Tibial nerve (tissue), 3 donors: ENCODE data around the gene KRT16.

Experiments used
- POLR2A ChIP-seq, 2 donors: fragments of 450-650 bp; IDR thresholded peaks; one replicate each; pipeline ENCODE4 v1.6.1; 2017; ENCODE audit warnings: antibody characterized with exemption in 2 of 2, mild to moderate bottlenecking in 2 of 2, moderate library complexity in 2 of 2
- TF ChIP-seq, protein P1 (sequence below), 5 experiments: fragments of 200-600 bp in 3 of 5; fragments of 450-650 bp in 2 of 5; sonication (generic) in 3 of 5; IDR thresholded peaks; one replicate each; pipeline ENCODE4 v1.5.1; 2016 to 2019; ENCODE audit warnings: antibody characterized with exemption in 5 of 5, mild to moderate bottlenecking in 3 of 5, moderate library complexity in 2 of 5

DNA sequence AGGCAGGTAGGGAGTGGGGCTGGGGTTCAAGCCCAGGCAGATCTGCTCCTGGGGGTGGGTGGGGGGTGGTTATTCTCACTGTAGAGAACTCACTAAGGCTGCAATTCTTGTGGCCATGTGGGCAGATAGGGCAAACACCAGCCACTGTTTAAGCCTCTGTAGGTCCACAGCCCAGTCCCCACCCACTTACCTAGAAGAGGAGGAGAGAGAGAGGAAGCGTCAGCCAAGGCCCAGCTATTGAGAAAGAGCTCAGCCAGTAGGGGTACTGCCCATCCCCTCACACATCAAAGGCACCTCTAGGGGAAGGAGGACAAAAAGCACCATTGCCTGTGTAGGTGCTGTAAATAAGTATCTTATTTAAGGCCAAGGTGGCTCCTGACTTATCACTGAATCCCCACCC, 12.9 kb downstream of the KRT16 start:
- TF ChIP-seq, protein P1, sequence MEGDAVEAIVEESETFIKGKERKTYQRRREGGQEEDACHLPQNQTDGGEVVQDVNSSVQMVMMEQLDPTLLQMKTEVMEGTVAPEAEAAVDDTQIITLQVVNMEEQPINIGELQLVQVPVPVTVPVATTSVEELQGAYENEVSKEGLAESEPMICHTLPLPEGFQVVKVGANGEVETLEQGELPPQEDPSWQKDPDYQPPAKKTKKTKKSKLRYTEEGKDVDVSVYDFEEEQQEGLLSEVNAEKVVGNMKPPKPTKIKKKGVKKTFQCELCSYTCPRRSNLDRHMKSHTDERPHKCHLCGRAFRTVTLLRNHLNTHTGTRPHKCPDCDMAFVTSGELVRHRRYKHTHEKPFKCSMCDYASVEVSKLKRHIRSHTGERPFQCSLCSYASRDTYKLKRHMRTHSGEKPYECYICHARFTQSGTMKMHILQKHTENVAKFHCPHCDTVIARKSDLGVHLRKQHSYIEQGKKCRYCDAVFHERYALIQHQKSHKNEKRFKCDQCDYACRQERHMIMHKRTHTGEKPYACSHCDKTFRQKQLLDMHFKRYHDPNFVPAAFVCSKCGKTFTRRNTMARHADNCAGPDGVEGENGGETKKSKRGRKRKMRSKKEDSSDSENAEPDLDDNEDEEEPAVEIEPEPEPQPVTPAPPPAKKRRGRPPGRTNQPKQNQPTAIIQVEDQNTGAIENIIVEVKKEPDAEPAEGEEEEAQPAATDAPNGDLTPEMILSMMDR (IDR thresholded peaks at IDR 0.05), result no peak
- no peak for TF ChIP-seq POLR2A (IDR thresholded peaks at IDR 0.05)
